Astrocyte (in vitro differentiated cells and primary cell): ENCODE data around the gene CMTM5. TPM values are rescaled to one million over a fixed set of nuclear protein-coding genes. Genes with fewer than 3 reads are reported as not detected.
"Not testable (repeated sequence)": the region's sequence is repeated elsewhere in the genome, so short reads cannot be mapped to it uniquely, and the experiment has no call there.

Experiments
- DNase-seq: peaks from one replicate; pipeline ENCODE4 v3.0.0-alpha.2; 2010; ENCODE audit warnings: low read depth
- FAIRE-seq: peaks from 2 replicates; lab custom pipeline; 2011; peaks lifted over from hg19 to GRCh38; lab: Jason Lieb, UNC
- H2AFZ ChIP-seq: 2 replicates; pipeline ENCODE4 v1.6.0; 2012; ENCODE audit warnings: low read depth, low read length, inconsistent platforms
- H3K27ac ChIP-seq: 2 replicates; pipeline ENCODE4 v1.5.1; 2011; ENCODE audit warnings: low read depth, low read length, inconsistent platforms
- H3K27me3 ChIP-seq: 2 replicates; pipeline ENCODE4 v1.6.0; 2011; ENCODE audit warnings: low read length, inconsistent platforms; ENCODE audit not compliant: insufficient read depth
- H3K36me3 ChIP-seq: 2 replicates; pipeline ENCODE4 v1.5.1; 2011; ENCODE audit warnings: low read length, inconsistent platforms; ENCODE audit not compliant: insufficient read depth
- H3K4me1 ChIP-seq: 2 replicates; pipeline ENCODE4 v1.5.1; 2011; ENCODE audit warnings: low read length, inconsistent platforms; ENCODE audit not compliant: insufficient read depth
- H3K4me2 ChIP-seq: 2 replicates; pipeline ENCODE4 v1.6.0; 2012; ENCODE audit warnings: low read length, inconsistent platforms
- H3K4me3 ChIP-seq: 2 replicates; pipeline ENCODE4 v1.5.1; 2011; ENCODE audit warnings: low read depth, mild to moderate bottlenecking, low read length, inconsistent platforms; ENCODE audit not compliant: insufficient read depth
- H3K79me2 ChIP-seq: 2 replicates; pipeline ENCODE4 v1.6.0; 2012; ENCODE audit warnings: mild to moderate bottlenecking, low read length, inconsistent platforms; ENCODE audit not compliant: insufficient read depth
- H3K9ac ChIP-seq: 2 replicates; pipeline ENCODE4 v1.6.0; 2012; ENCODE audit warnings: mild to moderate bottlenecking, low read length, inconsistent platforms
- H3K9me3 ChIP-seq: 2 replicates; pipeline ENCODE4 v1.5.1; 2012; ENCODE audit warnings: low read depth, mild to moderate bottlenecking, low read length, inconsistent platforms; ENCODE audit not compliant: insufficient read depth
- H4K20me1 ChIP-seq: 2 replicates; pipeline ENCODE4 v1.6.0; 2012; ENCODE audit warnings: low read length, inconsistent platforms; ENCODE audit not compliant: insufficient read depth
- H3K27ac Mint-ChIP-seq: one replicate; pipeline ENCODE4 v1.8.0; 2021; ENCODE audit warnings: mild to moderate bottlenecking, mixed read lengths; ENCODE audit not compliant: unreplicated experiment
- H3K27me3 Mint-ChIP-seq: one replicate; pipeline ENCODE4 v1.8.0; 2021; ENCODE audit warnings: low read depth, mixed read lengths; ENCODE audit not compliant: unreplicated experiment
- H3K36me3 Mint-ChIP-seq: one replicate; pipeline ENCODE4 v1.8.0; 2021; ENCODE audit warnings: low read depth, mixed read lengths; ENCODE audit not compliant: unreplicated experiment
- H3K4me1 Mint-ChIP-seq: one replicate; pipeline ENCODE4 v1.8.0; 2021; ENCODE audit warnings: low read depth, mixed read lengths; ENCODE audit not compliant: unreplicated experiment
- H3K4me3 Mint-ChIP-seq: one replicate; pipeline ENCODE4 v1.8.0; 2021; ENCODE audit warnings: mild to moderate bottlenecking, moderate library complexity, mixed read lengths; ENCODE audit not compliant: unreplicated experiment
- H3K9me3 Mint-ChIP-seq: one replicate; pipeline ENCODE4 v1.8.0; 2021; ENCODE audit warnings: mild to moderate bottlenecking, mixed read lengths; ENCODE audit not compliant: unreplicated experiment
- EZH2 ChIP-seq: IDR thresholded peaks from 2 replicates; pipeline ENCODE4 v1.6.1; 2012; ENCODE audit warnings: mild to moderate bottlenecking, low read length, inconsistent platforms; ENCODE audit not compliant: insufficient read depth
- total RNA-seq: library from RNA; stranded (reverse); gene quantifications from 2 replicates; pipeline ENCODE4 v1.2.1, GENCODE V29; 2021
- TF ChIP-seq, protein P1 (sequence below): IDR thresholded peaks from 2 replicates; pipeline ENCODE4 v1.5.1; 2011; ENCODE audit warnings: low read depth, mild to moderate bottlenecking, inconsistent platforms, low read length, moderate library complexity; ENCODE audit not compliant: insufficient read depth

CMTM5 gene
- total RNA-seq, 1 donor from 2014 or later = not detected

DNA sequence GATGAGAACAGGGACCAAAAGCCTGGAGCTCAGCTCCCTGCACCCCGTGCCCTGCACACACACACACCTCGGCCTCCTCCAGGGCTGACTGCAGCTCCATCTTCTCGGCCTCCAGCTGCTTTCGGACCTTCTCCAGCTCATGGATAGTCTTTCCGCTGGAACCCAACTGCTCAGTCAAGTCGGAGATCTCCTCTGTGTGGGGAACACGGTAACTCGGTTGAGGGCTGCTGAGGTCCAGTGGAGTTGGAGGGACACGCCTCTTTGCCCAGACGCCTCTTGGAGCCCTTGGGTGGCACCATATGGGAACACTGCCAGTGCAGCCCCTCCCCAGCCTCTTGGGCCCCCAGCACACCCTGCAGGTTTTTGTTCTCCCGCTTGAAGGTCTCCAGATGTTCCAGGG, 40.0 kb downstream of the CMTM5 start:
- Histone ChIP-seq H3K27me3 (no peaks in the 10 kb centered on the region), H2AFZ (no peak overlapping the region), H4K20me1 (no peaks in the 10 kb centered on the region), H3K4me2 (no peak overlapping the region), H3K9me3 (no peaks in the 10 kb centered on the region), H3K79me2 (no peaks in the 10 kb centered on the region), H3K4me3 (no peak overlapping the region), H3K36me3 (no peaks in the 10 kb centered on the region), H3K4me1 (no peaks in the 10 kb centered on the region), H3K27ac (no peak overlapping the region), H3K9ac (no peak overlapping the region)
- Mint-ChIP-seq H3K4me3 (no peak overlapping the region), H3K27ac (no peak overlapping the region), H3K36me3 (peaks cover 2% of the 10 kb centered on the region), H3K9me3 (peaks cover 6% of the 10 kb centered on the region), H3K4me1 (no peaks in the 10 kb centered on the region), H3K27me3 (peaks cover 65% of the 10 kb centered on the region)
- DNase-seq = no peak
- FAIRE-seq = no peak
- TF ChIP-seq, protein P1, sequence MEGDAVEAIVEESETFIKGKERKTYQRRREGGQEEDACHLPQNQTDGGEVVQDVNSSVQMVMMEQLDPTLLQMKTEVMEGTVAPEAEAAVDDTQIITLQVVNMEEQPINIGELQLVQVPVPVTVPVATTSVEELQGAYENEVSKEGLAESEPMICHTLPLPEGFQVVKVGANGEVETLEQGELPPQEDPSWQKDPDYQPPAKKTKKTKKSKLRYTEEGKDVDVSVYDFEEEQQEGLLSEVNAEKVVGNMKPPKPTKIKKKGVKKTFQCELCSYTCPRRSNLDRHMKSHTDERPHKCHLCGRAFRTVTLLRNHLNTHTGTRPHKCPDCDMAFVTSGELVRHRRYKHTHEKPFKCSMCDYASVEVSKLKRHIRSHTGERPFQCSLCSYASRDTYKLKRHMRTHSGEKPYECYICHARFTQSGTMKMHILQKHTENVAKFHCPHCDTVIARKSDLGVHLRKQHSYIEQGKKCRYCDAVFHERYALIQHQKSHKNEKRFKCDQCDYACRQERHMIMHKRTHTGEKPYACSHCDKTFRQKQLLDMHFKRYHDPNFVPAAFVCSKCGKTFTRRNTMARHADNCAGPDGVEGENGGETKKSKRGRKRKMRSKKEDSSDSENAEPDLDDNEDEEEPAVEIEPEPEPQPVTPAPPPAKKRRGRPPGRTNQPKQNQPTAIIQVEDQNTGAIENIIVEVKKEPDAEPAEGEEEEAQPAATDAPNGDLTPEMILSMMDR = no peak
- TF ChIP-seq EZH2 = no peak

GRCh38 chr14:23417269-23417668, 40.4 kb downstream of the CMTM5 start:
- H3K79me2 ChIP-seq, H3K4me1 Mint-ChIP-seq: not testable (repeated sequence)
- H3K27me3 Mint-ChIP-seq = peaks cover 65% of the 10 kb centered on the region

DNA sequence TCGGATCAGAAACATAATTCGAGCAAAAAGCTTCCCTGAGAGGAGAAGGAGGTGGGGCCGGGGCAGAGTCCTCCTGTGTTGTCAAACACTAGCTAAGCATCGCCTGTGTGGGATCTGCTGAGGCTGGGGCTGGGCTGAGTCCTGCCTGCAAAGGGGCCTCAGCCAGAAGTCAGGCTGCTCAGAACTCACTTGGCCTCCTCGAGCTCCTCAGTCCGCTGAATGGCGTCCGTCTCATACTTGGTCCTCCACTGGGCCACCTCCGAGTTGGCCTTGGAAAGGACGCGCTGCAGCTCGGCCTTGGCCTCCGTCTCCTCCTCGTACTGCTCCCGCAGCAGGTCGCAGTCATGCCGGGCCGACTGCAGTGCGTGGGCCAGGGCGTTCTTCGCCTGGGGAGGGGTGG, 41.2 kb downstream of the CMTM5 start:
- Mint-ChIP-seq H3K27me3 (peaks cover 61% of the 10 kb centered on the region), H3K27ac (no peak overlapping the region), H3K4me3 (no peak overlapping the region), H3K9me3 (peaks cover 6% of the 10 kb centered on the region), H3K4me1 (no peaks in the 10 kb centered on the region), H3K36me3 (peaks cover 2% of the 10 kb centered on the region)
- Histone ChIP-seq H3K9me3 (no peaks in the 10 kb centered on the region), H3K79me2 (no peaks in the 10 kb centered on the region), H4K20me1 (no peaks in the 10 kb centered on the region), H3K36me3 (no peaks in the 10 kb centered on the region), H3K4me1 (no peaks in the 10 kb centered on the region), H3K27ac (no peak overlapping the region), H3K27me3 (no peaks in the 10 kb centered on the region), H3K4me2 (no peak overlapping the region), H3K4me3 (no peak overlapping the region), H3K9ac (no peak overlapping the region), H2AFZ (no peak overlapping the region)
- TF ChIP-seq EZH2 = no peak
- TF ChIP-seq, protein P1 = no peak
- FAIRE-seq (no peak), DNase-seq (no peak)

More at GRCh38 chr14:23417269-23417668, 40.4 kb downstream of the CMTM5 start:
- not testable (repeated sequence) for H3K36me3 ChIP-seq, H4K20me1 ChIP-seq, H3K27ac Mint-ChIP-seq, H3K4me2 ChIP-seq, H3K9me3 ChIP-seq, H3K4me1 ChIP-seq, H3K4me3 Mint-ChIP-seq, H3K27me3 ChIP-seq, H2AFZ ChIP-seq, H3K36me3 Mint-ChIP-seq, H3K4me3 ChIP-seq, H3K9ac ChIP-seq, FAIRE-seq, DNase-seq, H3K27ac ChIP-seq, H3K9me3 Mint-ChIP-seq

DNA sequence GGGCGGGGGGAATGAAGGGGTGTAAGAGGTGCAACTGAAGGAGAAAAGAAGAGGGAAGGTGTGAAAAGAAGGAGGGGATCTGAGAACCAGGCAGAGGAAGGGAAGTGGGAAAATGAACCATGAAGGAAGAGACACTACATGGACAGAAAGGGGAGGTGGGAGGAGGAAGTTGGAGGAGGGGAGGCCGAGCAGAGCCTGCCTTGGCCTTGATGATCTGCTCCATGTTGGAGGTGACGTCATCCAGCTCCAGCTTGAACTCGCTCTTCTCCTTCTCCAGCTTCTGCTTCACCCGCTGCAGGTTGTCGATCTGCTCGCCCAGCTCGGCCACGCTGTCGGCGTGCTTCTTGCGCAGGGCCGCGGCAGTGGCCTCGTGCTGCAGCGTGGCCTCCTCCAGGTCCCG, 42.8 kb downstream of the CMTM5 start:
- H3K9ac ChIP-seq, H3K36me3 ChIP-seq, H3K27ac ChIP-seq, H3K36me3 Mint-ChIP-seq, H3K9me3 ChIP-seq, H3K4me3 Mint-ChIP-seq, H3K4me3 ChIP-seq, DNase-seq, H3K27ac Mint-ChIP-seq, H2AFZ ChIP-seq, H3K4me1 ChIP-seq, H3K9me3 Mint-ChIP-seq, H3K4me1 Mint-ChIP-seq, FAIRE-seq, H3K4me2 ChIP-seq, H4K20me1 ChIP-seq, H3K79me2 ChIP-seq, H3K27me3 ChIP-seq: not testable (repeated sequence)
- peaks cover 65% of the 10 kb centered on the region for H3K27me3 Mint-ChIP-seq
